ENCODE data around the gene HOXB4. TPM values are rescaled to one million over a fixed set of nuclear protein-coding genes. Genes with fewer than 3 reads are reported as not detected.

HOXB4 gene
- total and polyA plus RNA-seq, 4 donors, result 1.4 to 6.7 (median 2.6) TPM

DNA sequence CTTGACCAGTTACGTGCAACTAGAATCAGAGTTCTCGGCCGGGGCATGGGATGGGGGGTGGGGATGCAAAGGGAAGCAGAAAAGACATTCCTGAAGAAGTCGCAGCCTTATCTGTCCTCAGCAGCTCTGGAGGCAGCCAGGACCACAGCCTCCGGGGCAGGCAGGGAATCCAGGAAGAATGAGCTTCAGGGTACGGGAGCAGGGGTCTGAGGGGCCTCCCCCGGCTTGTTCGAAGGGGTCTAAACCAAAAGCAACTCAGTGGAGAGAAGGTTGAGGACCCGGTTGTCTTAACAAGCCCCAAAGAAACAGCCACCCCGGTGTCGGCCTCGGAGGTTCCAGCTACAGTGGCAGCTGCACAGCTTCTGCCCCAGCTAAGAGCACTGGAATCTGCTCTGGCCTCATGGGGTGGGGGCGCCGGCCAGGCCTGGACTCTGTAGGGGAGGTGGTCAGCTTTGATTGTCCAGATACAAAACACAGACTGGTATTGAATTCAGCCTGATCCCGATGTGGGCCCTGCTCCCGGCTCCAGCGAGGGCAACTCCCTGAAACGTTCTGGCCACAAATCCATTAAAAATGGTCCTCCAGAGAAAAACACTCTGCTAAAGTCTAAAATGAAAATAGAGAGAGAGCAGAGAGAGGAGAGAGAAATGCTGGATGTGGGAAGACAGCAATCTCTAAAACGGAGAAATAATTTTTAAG is 7.7 kb downstream of the HOXB4 start:
- WGBS, 2 donors, result 27 to 51% methylated on average over 19 of the region's 19 CpGs
- Histone ChIP-seq H3K9ac (ENCODE audit: insufficient read depth in 1 of 2, low read length in 2 of 2) (peak overlapping the region; percentile 59 to 96), H3K27me3 (ENCODE audit: control insufficient read depth in 3 of 3, insufficient read depth in 3 of 3, low read length in 2 of 3) (peaks cover 0 to 72% (median 2%) of the 10 kb centered on the region in 3 donors), H3K36me3 (ENCODE audit: control insufficient read depth in 4 of 4, insufficient read depth in 4 of 4, low read length in 4 of 4) (peaks cover 0 to 24% (median 1%) of the 10 kb centered on the region in 4 donors), H3K9me3 (ENCODE audit: control insufficient read depth in 4 of 4, insufficient read depth in 3 of 4, low read length in 3 of 4) (peaks cover 0 to 3% (median 0%) of the 10 kb centered on the region in 4 donors), H3K4me3 (no peak overlapping the region), H3K4me1 (ENCODE audit: control insufficient read depth in 5 of 5, insufficient read depth in 5 of 5, low read length in 5 of 5) (peaks cover 0 to 91% (median 10%) of the 10 kb centered on the region in 5 donors), H3K27ac (ENCODE audit: low read depth in 1 of 2, low read length in 1 of 2) (peak overlapping the region in 1 of 2 donors; percentile 76)
- ATAC-seq (ENCODE audit: insufficient read depth, low FRiP score) (no peak), DNase-seq (peak; percentile 77 to 87 (median 83))
- TF ChIP-seq, protein P1, sequence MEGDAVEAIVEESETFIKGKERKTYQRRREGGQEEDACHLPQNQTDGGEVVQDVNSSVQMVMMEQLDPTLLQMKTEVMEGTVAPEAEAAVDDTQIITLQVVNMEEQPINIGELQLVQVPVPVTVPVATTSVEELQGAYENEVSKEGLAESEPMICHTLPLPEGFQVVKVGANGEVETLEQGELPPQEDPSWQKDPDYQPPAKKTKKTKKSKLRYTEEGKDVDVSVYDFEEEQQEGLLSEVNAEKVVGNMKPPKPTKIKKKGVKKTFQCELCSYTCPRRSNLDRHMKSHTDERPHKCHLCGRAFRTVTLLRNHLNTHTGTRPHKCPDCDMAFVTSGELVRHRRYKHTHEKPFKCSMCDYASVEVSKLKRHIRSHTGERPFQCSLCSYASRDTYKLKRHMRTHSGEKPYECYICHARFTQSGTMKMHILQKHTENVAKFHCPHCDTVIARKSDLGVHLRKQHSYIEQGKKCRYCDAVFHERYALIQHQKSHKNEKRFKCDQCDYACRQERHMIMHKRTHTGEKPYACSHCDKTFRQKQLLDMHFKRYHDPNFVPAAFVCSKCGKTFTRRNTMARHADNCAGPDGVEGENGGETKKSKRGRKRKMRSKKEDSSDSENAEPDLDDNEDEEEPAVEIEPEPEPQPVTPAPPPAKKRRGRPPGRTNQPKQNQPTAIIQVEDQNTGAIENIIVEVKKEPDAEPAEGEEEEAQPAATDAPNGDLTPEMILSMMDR (IDR thresholded peaks at IDR 0.05; ENCODE audit: control extremely low read depth, extremely low read depth), result no peak

DNA sequence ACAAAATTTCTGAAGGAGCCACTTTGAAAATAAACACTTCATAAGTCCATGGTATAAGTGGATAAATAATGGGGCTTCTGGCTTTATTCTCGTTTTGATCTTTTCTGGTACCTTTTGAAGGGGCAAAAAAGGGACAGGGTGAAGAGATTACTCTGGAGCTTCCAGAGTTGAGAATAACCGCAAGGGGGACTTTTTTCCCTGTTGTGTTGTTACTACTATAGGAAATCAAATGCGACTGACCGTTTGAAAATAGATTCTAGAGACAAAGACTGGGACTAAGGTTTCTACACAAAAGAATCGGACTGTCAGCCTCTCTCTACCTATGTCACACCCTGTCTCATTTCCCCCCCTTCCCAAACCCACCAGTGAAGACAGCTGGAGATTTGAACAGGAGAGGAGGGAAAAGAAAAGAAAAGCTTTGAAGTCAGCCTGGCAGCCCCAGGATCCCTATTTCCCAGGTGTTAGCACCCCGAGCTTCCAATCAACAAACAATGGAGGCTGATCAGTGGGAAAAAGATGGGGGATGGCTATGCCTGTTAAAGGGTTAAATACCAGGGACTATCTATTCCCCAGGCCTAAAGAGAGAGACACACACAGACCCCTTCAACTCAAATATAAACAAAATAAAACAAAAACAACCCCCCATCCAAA is 8.4 kb downstream of the HOXB4 start:
- Histone ChIP-seq H3K36me3 (ENCODE audit: control insufficient read depth in 4 of 4, insufficient read depth in 4 of 4, low read length in 4 of 4) (peaks cover 0 to 26% (median 2%) of the 10 kb centered on the region in 4 donors), H3K9me3 (ENCODE audit: control insufficient read depth in 4 of 4, insufficient read depth in 3 of 4, low read length in 3 of 4) (peaks cover 0 to 3% (median 0%) of the 10 kb centered on the region in 4 donors), H3K27ac (ENCODE audit: low read depth in 1 of 2, low read length in 1 of 2) (peak overlapping the region in 1 of 2 donors; percentile 76), H3K4me1 (ENCODE audit: control insufficient read depth in 5 of 5, insufficient read depth in 5 of 5, low read length in 5 of 5) (peaks cover 0 to 92% (median 12%) of the 10 kb centered on the region in 5 donors), H3K4me3 (no peak overlapping the region), H3K27me3 (ENCODE audit: control insufficient read depth in 3 of 3, insufficient read depth in 3 of 3, low read length in 2 of 3) (peaks cover 0 to 71% (median 2%) of the 10 kb centered on the region in 3 donors), H3K9ac (ENCODE audit: insufficient read depth in 1 of 2, low read length in 2 of 2) (peak overlapping the region; percentile 59 to 96)
- WGBS, 2 donors, result 42 to 54% methylated on average over 6 of the region's 6 CpGs
- TF ChIP-seq, protein P1 (IDR thresholded peaks at IDR 0.05; ENCODE audit: control extremely low read depth, extremely low read depth), result no peak
- peak in 2 of 3 donors; percentile 79 to 86 for DNase-seq
- ATAC-seq (ENCODE audit: insufficient read depth, low FRiP score), result no peak

DNA sequence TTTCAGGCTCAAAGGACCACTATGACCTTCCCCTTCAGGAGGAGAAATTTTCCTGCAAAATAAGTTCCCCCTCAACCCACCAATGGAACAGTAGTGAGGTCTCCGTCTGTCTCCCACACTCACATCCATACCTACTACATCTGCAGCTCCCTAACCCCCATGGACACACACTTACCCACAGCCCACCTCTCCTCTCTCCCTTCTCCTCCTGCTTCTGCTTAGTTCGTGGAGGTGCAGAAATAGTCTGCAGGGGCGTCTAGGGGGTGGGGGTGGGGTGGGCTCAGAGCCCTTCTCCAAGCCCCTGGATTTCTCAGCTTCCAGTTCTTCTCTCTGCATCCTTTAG is 8.9 kb downstream of the HOXB4 start:
- 25 to 46% methylated on average over 3 of the region's 3 CpGs for WGBS, 2 donors
- H3K27me3 ChIP-seq (ENCODE audit: control insufficient read depth in 3 of 3, insufficient read depth in 3 of 3, low read length in 2 of 3), result peaks cover 0 to 73% (median 0%) of the 10 kb centered on the region in 3 donors
- peaks cover 0 to 88% (median 12%) of the 10 kb centered on the region in 5 donors for H3K4me1 ChIP-seq (ENCODE audit: control insufficient read depth in 5 of 5, insufficient read depth in 5 of 5, low read length in 5 of 5)
- peak overlapping the region in 1 of 2 donors; percentile 12 for H3K27ac ChIP-seq (ENCODE audit: low read depth in 1 of 2, low read length in 1 of 2)
- H3K4me3 ChIP-seq, result no peak overlapping the region
- H3K9me3 ChIP-seq (ENCODE audit: control insufficient read depth in 4 of 4, insufficient read depth in 3 of 4, low read length in 3 of 4), result peaks cover 0 to 3% (median 0%) of the 10 kb centered on the region in 4 donors
- H3K9ac ChIP-seq (ENCODE audit: insufficient read depth in 1 of 2, low read length in 2 of 2), result peak overlapping the region; percentile 28 to 96
- H3K36me3 ChIP-seq (ENCODE audit: control insufficient read depth in 4 of 4, insufficient read depth in 4 of 4, low read length in 4 of 4), result peaks cover 0 to 21% (median 2%) of the 10 kb centered on the region in 4 donors
- DNase-seq (no peak), ATAC-seq (ENCODE audit: insufficient read depth, low FRiP score) (no peak)
- TF ChIP-seq, protein P1 (IDR thresholded peaks at IDR 0.05; ENCODE audit: control extremely low read depth, extremely low read depth), result no peak
